Keratinocyte (primary cell): ENCODE results near the gene TMEM59L. TPM values are rescaled to one million over a fixed set of nuclear protein-coding genes. Genes with fewer than 3 reads are reported as not detected.

Experiments used
- DNase-seq: peaks from one replicate; pipeline ENCODE4 v3.0.0-alpha.2; 2011; ENCODE audit warnings: low read depth, missing footprints, low spot score
- FAIRE-seq: peaks from 2 replicates; lab custom pipeline; 2011; peaks lifted over from hg19 to GRCh38; lab: Jason Lieb, UNC
- H2AFZ ChIP-seq: 2 replicates; pipeline ENCODE4 v1.6.0; 2012; ENCODE audit warnings: low read length, control low read depth, inconsistent platforms; ENCODE audit not compliant: control insufficient read depth
- H3K27ac ChIP-seq: 2 replicates; pipeline ENCODE4 v1.5.1; 2011; ENCODE audit warnings: low read length; ENCODE audit not compliant: control insufficient read depth, insufficient read depth
- H3K27me3 ChIP-seq: 3 replicates; pipeline ENCODE4 v1.6.0; 2011; ENCODE audit warnings: low read length; ENCODE audit not compliant: control insufficient read depth, insufficient read depth; ENCODE audit errors: extremely low read depth
- H3K36me3 ChIP-seq, 2 experiments: 2 replicates in 1 of 2; 3 replicates in 1 of 2; pipeline ENCODE4 v1.5.1; 2011; ENCODE audit warnings: low read length in 2 of 2, mild to moderate bottlenecking in 1 of 2; ENCODE audit not compliant: control insufficient read depth in 2 of 2, insufficient read depth in 2 of 2; ENCODE audit errors: extremely low read depth in 1 of 2
- H3K4me1 ChIP-seq: 3 replicates; pipeline ENCODE4 v1.5.1; 2011; ENCODE audit warnings: low read length; ENCODE audit not compliant: control insufficient read depth, insufficient read depth; ENCODE audit errors: extremely low read depth
- H3K4me2 ChIP-seq: 3 replicates; pipeline ENCODE4 v1.6.0; 2011; ENCODE audit warnings: low read depth, low read length; ENCODE audit not compliant: control insufficient read depth, insufficient read depth; ENCODE audit errors: extremely low read depth
- H3K4me3 ChIP-seq, 3 experiments: fragments of 200-600 bp in 1 of 3; sonication (generic) in 1 of 3; 2 replicates in 2 of 3; 3 replicates in 1 of 3; pipeline ENCODE4 v1.5.1; 2011 to 2016; ENCODE audit warnings: low read length in 3 of 3, mild to moderate bottlenecking in 3 of 3, control low read depth in 2 of 3, inconsistent platforms in 1 of 3, low read depth in 1 of 3, mixed read lengths in 1 of 3, mixed run types in 1 of 3, moderate library complexity in 1 of 3; ENCODE audit not compliant: control insufficient read depth in 2 of 3, insufficient read depth in 2 of 3; ENCODE audit errors: extremely low read depth in 1 of 3
- H3K79me2 ChIP-seq: 2 replicates; pipeline ENCODE4 v1.6.0; 2012; ENCODE audit warnings: low read length; ENCODE audit not compliant: control insufficient read depth, insufficient read depth
- H3K9ac ChIP-seq: 3 replicates; pipeline ENCODE4 v1.6.0; 2011; ENCODE audit warnings: low read length; ENCODE audit not compliant: control insufficient read depth, insufficient read depth; ENCODE audit errors: extremely low read depth
- H3K9me1 ChIP-seq: 3 replicates; pipeline ENCODE4 v1.6.0; 2011; ENCODE audit warnings: low read length; ENCODE audit not compliant: control insufficient read depth, insufficient read depth; ENCODE audit errors: extremely low read depth
- H3K9me3 ChIP-seq: 2 replicates; pipeline ENCODE4 v1.5.1; 2012; ENCODE audit warnings: low read depth, low read length; ENCODE audit not compliant: control insufficient read depth
- H4K20me1 ChIP-seq: 3 replicates; pipeline ENCODE4 v1.6.0; 2011; ENCODE audit warnings: low read length; ENCODE audit not compliant: control insufficient read depth, insufficient read depth; ENCODE audit errors: extremely low read depth
- CTCF ChIP-seq, 3 experiments: IDR thresholded peaks in 1 of 3; conservative IDR thresholded peaks in 1 of 3; optimal IDR thresholded peaks in 1 of 3; 2 replicates in 2 of 3; 3 replicates in 1 of 3; pipeline versions ENCODE3 to v1.5.1; 2011; ENCODE audit warnings: low read length in 3 of 3, mild to moderate bottlenecking in 3 of 3, moderate library complexity in 2 of 3, control low read depth in 1 of 3, inconsistent platforms in 1 of 3; ENCODE audit not compliant: insufficient read depth in 2 of 3; ENCODE audit errors: extremely low read depth in 1 of 3
- EZH2 ChIP-seq: IDR thresholded peaks from one replicate; pipeline ENCODE4 v1.6.1; 2012; ENCODE audit warnings: inconsistent platforms, mild to moderate bottlenecking, low read length, moderate library complexity
- dilution Hi-C: fragments of 300-500 bp; cut with MboI; formaldehyde crosslinking; loops from one replicate; pipeline ENCODE4 v1.7.0; 2020; ENCODE audit warnings: low sequenced_read_pairs; ENCODE audit not compliant: extremely low pct_ligation_motif_present
- polyA plus RNA-seq, 5 experiments: library from polyadenylated mRNA; depleted of rRNA in 3 of 5; stranded (reverse) in 3 of 5; stranded (forward) in 1 of 5; unstranded in 1 of 5; fragments of >200 nt; gene quantifications; 1 replicate in 1 of 5; 2 replicates in 3 of 5; 3 replicates in 1 of 5; pipeline versions ENCODE4 v1.2.1 to v1.2.3, GENCODE V29; 2011 to 2012; ENCODE audit warnings: missing spikeins in 2 of 5, low read depth in 1 of 5, low replicate concordance in 1 of 5
- small RNA-seq, 3 experiments: library from RNA; depleted of rRNA; stranded (forward); fragments of <200 nt; gene quantifications; one replicate each; pipeline ENCODE3, GENCODE V24; 2012; ENCODE audit warnings: low read depth in 3 of 3, low replicate concordance in 1 of 3; ENCODE audit not compliant: insufficient read length in 3 of 3

Gene TMEM59L
- polyA plus RNA-seq, 1 donor (not counting 4 experiments of a cell fraction or from before 2014, with no cell fraction given), result not detected

- no peaks in the 10 kb centered on the region for H4K20me1 ChIP-seq
- H3K4me3 ChIP-seq, result no peak overlapping the region
- no peaks in the 10 kb centered on the region for H3K27me3 ChIP-seq
- H3K4me1 ChIP-seq, result no peaks in the 10 kb centered on the region
- no peak overlapping the region for H2AFZ ChIP-seq
- no peak for TF ChIP-seq CTCF (optimal IDR thresholded peaks at IDR 0.05 in 1 of 3, IDR thresholded peaks at IDR 0.05 in 1 of 3, conservative IDR thresholded peaks at IDR 0.05 in 1 of 3; ENCODE audit: extremely low read depth in 1 of 3, insufficient read depth in 2 of 3, low read length in 3 of 3)
- no peak for TF ChIP-seq EZH2
- no peak for DNase-seq
- H3K4me2 ChIP-seq, result no peak overlapping the region
- peaks cover 0 to 6% of the 10 kb centered on the region in 2 experiments for H3K36me3 ChIP-seq
- no peaks in the 10 kb centered on the region for H3K9me1 ChIP-seq
- H3K79me2 ChIP-seq, result no peaks in the 10 kb centered on the region
- H3K27ac ChIP-seq, result no peak overlapping the region
- FAIRE-seq, result no peak
- no peak overlapping the region for H3K9ac ChIP-seq
- H3K9me3 ChIP-seq, result no peaks in the 10 kb centered on the region
- dilution Hi-C loops, result no loop called here
Observed at GRCh38 chr19:18669883-18670282, 57.2 kb downstream of the TMEM59L start.

GRCh38 chr19:18670312-18670711 lies 57.6 kb downstream of the TMEM59L start:
- Histone ChIP-seq H2AFZ (no peak overlapping the region), H3K4me3 (no peak overlapping the region), H3K9me3 (no peaks in the 10 kb centered on the region), H3K36me3 (peaks cover 0 to 6% of the 10 kb centered on the region in 2 experiments), H3K9ac (no peak overlapping the region), H3K4me1 (no peaks in the 10 kb centered on the region), H3K4me2 (no peak overlapping the region), H3K79me2 (no peaks in the 10 kb centered on the region), H3K27me3 (no peaks in the 10 kb centered on the region), H3K27ac (no peak overlapping the region), H3K9me1 (no peaks in the 10 kb centered on the region), H4K20me1 (no peaks in the 10 kb centered on the region)
- FAIRE-seq (no peak), DNase-seq (no peak)
- TF ChIP-seq CTCF (optimal IDR thresholded peaks at IDR 0.05 in 1 of 3, IDR thresholded peaks at IDR 0.05 in 1 of 3, conservative IDR thresholded peaks at IDR 0.05 in 1 of 3; ENCODE audit: extremely low read depth in 1 of 3, insufficient read depth in 2 of 3, low read length in 3 of 3), result no peak
- TF ChIP-seq EZH2, result no peak
- dilution Hi-C loops, result no loop called here

Small RNAs within 50 kb of the gene (small RNA-seq; reads per million reads assigned to genes)
- gene RN7SL155P, result 0 reads per million in 3 experiments

Other genes with a start within 250 kb of the TMEM59L start
- 0.27 to 0.49 TPM (median 0.31 TPM) in 3 replicates for gene GDF15, start 226.7 kb upstream of the TMEM59L start, polyA plus RNA-seq
- not detected in 3 replicates for gene LRRC25, start 215.2 kb upstream of the TMEM59L start, polyA plus RNA-seq
- gene SSBP4, start 193.5 kb upstream of the TMEM59L start, polyA plus RNA-seq, result 7.5 to 11.3 TPM (median 10.8 TPM) in 3 replicates
- 3.5 to 8.3 TPM (median 7.0 TPM) in 3 replicates for gene ISYNA1, start 174.7 kb upstream of the TMEM59L start, polyA plus RNA-seq
- gene ELL, start 90.8 kb upstream of the TMEM59L start, polyA plus RNA-seq, result 4.4 to 8.3 TPM (median 6.8 TPM) in 3 replicates
- gene FKBP8, start 69.3 kb upstream of the TMEM59L start, polyA plus RNA-seq, result 115 to 222 TPM (median 150 TPM) in 3 replicates
- gene KXD1, start 55.0 kb upstream of the TMEM59L start, polyA plus RNA-seq, result 94.6 to 129 TPM (median 119 TPM) in 3 replicates
- gene UBA52, start 41.0 kb upstream of the TMEM59L start, polyA plus RNA-seq, result 1,376 to 2,465 TPM (median 1,831 TPM) in 3 replicates
- gene REX1BD, start 24.1 kb upstream of the TMEM59L start, polyA plus RNA-seq, result 29.5 to 36.9 TPM (median 31.9 TPM) in 3 replicates
- gene CRLF1, start 6.1 kb upstream of the TMEM59L start, polyA plus RNA-seq, result 0.20 to 1.5 TPM (median 0.98 TPM) in 3 replicates
- gene KLHL26, start 24.2 kb downstream of the TMEM59L start, polyA plus RNA-seq, result 0.68 to 2.0 TPM (median 1.3 TPM) in 3 replicates
- 0.54 to 2.4 TPM (median 1.0 TPM) in 3 replicates for gene CRTC1, start 70.8 kb downstream of the TMEM59L start, polyA plus RNA-seq
- 0.02 to 0.21 TPM in 2 of 3 replicates, not detected in the other for gene COMP, start 178.4 kb downstream of the TMEM59L start, polyA plus RNA-seq
- gene UPF1, start 219.1 kb downstream of the TMEM59L start, polyA plus RNA-seq, result 22.5 to 48.5 TPM (median 33.7 TPM) in 3 replicates